GM21619 (cell line): ENCODE results near the gene LRRC3.

ENCODE experiments used
- ATAC-seq: cut with Tn5 transposase; IDR thresholded peaks from one replicate; pipeline ENCODE4 v1.9.1; 2021; ENCODE audit not compliant: unreplicated experiment

The LRRC3 gene

GRCh38 chr21:44509539-44509938 lies 54.2 kb downstream of the LRRC3 start:
- no peak for ATAC-seq

- ATAC-seq = no peak
Measured at GRCh38 chr21:44510109-44510507, 54.8 kb downstream of the LRRC3 start.

DNA sequence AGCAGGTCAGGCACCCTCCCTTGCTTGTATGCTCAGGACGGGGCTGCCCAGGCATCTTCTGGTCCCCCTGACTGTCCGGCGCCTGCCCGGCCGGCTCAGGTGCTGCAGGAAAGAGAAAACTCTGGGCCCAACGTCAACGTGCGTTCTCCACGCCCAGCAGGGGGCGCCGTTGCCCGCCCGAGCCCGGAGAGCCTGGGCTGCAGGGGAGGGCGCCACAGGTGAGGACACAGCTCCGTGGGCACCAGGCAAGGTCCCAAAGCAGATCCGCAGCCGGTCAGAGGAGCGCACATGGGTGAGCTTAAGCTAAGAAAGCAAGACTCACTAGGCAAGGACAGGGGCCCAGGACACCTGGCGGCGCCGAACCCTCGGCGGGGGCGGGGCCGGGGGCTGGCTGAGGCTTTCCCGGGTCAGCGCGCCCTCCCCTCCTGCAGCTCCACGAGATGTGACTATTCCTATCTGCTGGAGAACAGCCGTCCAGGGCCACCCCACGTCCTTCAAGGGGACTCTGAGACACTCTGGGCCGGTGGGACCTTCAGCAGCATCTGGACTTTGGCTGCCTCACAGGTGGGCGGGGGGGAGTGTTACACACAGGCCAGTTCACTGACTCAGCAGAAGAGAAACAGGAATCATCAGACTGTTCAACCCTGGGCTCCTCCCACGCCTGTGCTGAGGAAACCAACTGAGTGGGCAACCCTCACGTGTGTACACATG lies 55.4 kb downstream of the LRRC3 start:
- ATAC-seq = no peak

GRCh38 chr21:44511219-44511937 lies 56.1 kb downstream of the LRRC3 start:
- ATAC-seq = no peak
